ENCODE results near the gene TPSG1.

GRCh38 chr16:1175566-1176279 is 49.3 kb downstream of the TPSG1 start:
- TF ChIP-seq POLR2A (IDR thresholded peaks at IDR 0.05) = no peak
- TF ChIP-seq CTCF (IDR thresholded peaks at IDR 0.05) = no peak

Measured in heart left ventricle (tissue), 13 donors.